Posterior cingulate gyrus (tissue), 11 donors: ENCODE measurements around the gene CMAS.
"Not testable (repeated sequence)": the region's sequence is repeated elsewhere in the genome, so short reads cannot be mapped to it uniquely, and the experiment has no call there.

Experiments
- DNase-seq, 10 donors: peaks; one replicate each; pipeline versions ENCODE4 v3.0.0 to v3.0.0-alpha.2; 2020 to 2021; ENCODE audit warnings: mixed read lengths in 3 of 10
- intact Hi-C: fragments of 100-400 bp; cut with DNase I; formaldehyde crosslinking; loops from one replicate; pipeline ENCODE4 v1.15.1; 2023

Gene CMAS

GRCh38 chr12:22046968-22047390 is 961 bp downstream of the CMAS start:
- intact Hi-C loops = no loop called here
- no peak for DNase-seq

GRCh38 chr12:22047494-22047893 is 1.5 kb downstream of the CMAS start:
- intact Hi-C loops = no loop called here

GRCh38 chr12:22048351-22049041 is 2.5 kb downstream of the CMAS start:
- intact Hi-C loops = no loop called here
- DNase-seq = no peak

More at GRCh38 chr12:22047494-22047893, 1.5 kb downstream of the CMAS start:
- DNase-seq = no peak

- no peak for DNase-seq
- intact Hi-C loops = no loop called here
Observed at GRCh38 chr12:22050078-22050477, 4.1 kb downstream of the CMAS start.

GRCh38 chr12:22051114-22051698 is 5.2 kb downstream of the CMAS start:
- no peak for DNase-seq
- intact Hi-C loops = no loop called here

GRCh38 chr12:22052994-22053393 is 7.0 kb downstream of the CMAS start:
- intact Hi-C loops, DNase-seq: not testable (repeated sequence)

- intact Hi-C loops = no loop called here
- no peak for DNase-seq
Observed at GRCh38 chr12:22054155-22054554, 8.1 kb downstream of the CMAS start.

- no peak for DNase-seq
- intact Hi-C loops = no loop called here
Observed at GRCh38 chr12:22056607-22057006, 10.6 kb downstream of the CMAS start.

GRCh38 chr12:22059976-22060647 is 14.1 kb downstream of the CMAS start:
- intact Hi-C loops = no loop called here
- no peak for DNase-seq

GRCh38 chr12:22064968-22065367 is 18.9 kb downstream of the CMAS start:
- no peak for DNase-seq
- intact Hi-C loops = no loop called here

GRCh38 chr12:22066310-22066709 is 20.3 kb downstream of the CMAS start:
- intact Hi-C loops = no loop called here
- DNase-seq = no peak

GRCh38 chr12:22069851-22070250 is 23.8 kb downstream of the CMAS start:
- intact Hi-C loops = no loop called here
- DNase-seq = no peak

- DNase-seq = no peak
- intact Hi-C loops = no loop called here
Observed at GRCh38 chr12:22082190-22082701, 36.2 kb downstream of the CMAS start.

GRCh38 chr12:22083167-22083566 is 37.1 kb downstream of the CMAS start:
- DNase-seq = peak in 1 of 10 donors; percentile 26
- intact Hi-C loops = loop anchor here (1.0 kb wide), 2 partner anchors 252 to 360 kb away; no protein-coding TSS in a partner anchor

GRCh38 chr12:22084852-22085251 is 38.8 kb downstream of the CMAS start:
- intact Hi-C loops = no loop called here
- DNase-seq = no peak

GRCh38 chr12:22088886-22089285 is 42.9 kb downstream of the CMAS start:
- no peak for DNase-seq
- intact Hi-C loops = no loop called here

GRCh38 chr12:22089486-22089885 is 43.5 kb downstream of the CMAS start:
- DNase-seq = no peak
- intact Hi-C loops = no loop called here

GRCh38 chr12:22099062-22099461 is 53.0 kb downstream of the CMAS start:
- DNase-seq, intact Hi-C loops: not testable (repeated sequence)

GRCh38 chr12:22100958-22101748 is 55.1 kb downstream of the CMAS start:
- intact Hi-C loops = loop anchor here (5.0 kb wide), 1 partner anchor 236 kb away; no protein-coding TSS in a partner anchor
- DNase-seq = peak in 1 of 10 donors; percentile 27

- DNase-seq = peak in 6 of 10 donors; percentile 28 to 91 (median 56)
- intact Hi-C loops = loop anchor here (5.0 kb wide), 1 partner anchor 236 kb away; no protein-coding TSS in a partner anchor
Observed at GRCh38 chr12:22101749-22102243, 55.8 kb downstream of the CMAS start.
